Ascending aorta (tissue), 2 donors: ENCODE results near the gene PCDHGA1. TPM values are rescaled to one million over a fixed set of nuclear protein-coding genes. Genes with fewer than 3 reads are reported as not detected.
A peak's percentile ranks its signal among the peaks of the same experiment; 100 is the strongest.
"Not testable (repeated sequence)": the region's sequence is repeated elsewhere in the genome, so short reads cannot be mapped to it uniquely, and the experiment has no call there.

Experiments
- DNase-seq, 2 donors: peaks; one replicate each; pipeline ENCODE4 v3.0.0-alpha.2; 2019; ENCODE audit warnings: low spot score in 2 of 2
- H3K27ac ChIP-seq, 2 donors: fragments of 200-600 bp; sonication (generic); one replicate each; pipeline ENCODE4 v1.5.1; 2016 to 2017; ENCODE audit warnings: mild to moderate bottlenecking in 1 of 2
- H3K27me3 ChIP-seq: fragments of 200-600 bp; sonication (generic); one replicate; pipeline ENCODE4 v1.5.1; 2017
- H3K36me3 ChIP-seq, 2 donors: fragments of 200-600 bp; sonication (generic); one replicate each; pipeline ENCODE4 v1.5.1; 2016
- H3K4me1 ChIP-seq, 2 donors: fragments of 200-600 bp; sonication (generic); one replicate each; pipeline ENCODE4 v1.5.1; 2016 to 2017; ENCODE audit warnings: mild to moderate bottlenecking in 1 of 2
- H3K4me3 ChIP-seq, 2 donors: fragments of 200-600 bp; sonication (generic); one replicate each; pipeline ENCODE4 v1.5.1; 2016 to 2017; ENCODE audit warnings: mild to moderate bottlenecking in 1 of 2
- H3K9me3 ChIP-seq, 2 donors: fragments of 200-600 bp; sonication (generic); one replicate each; pipeline ENCODE4 v1.5.1; 2016
- intact Hi-C: fragments of 100-400 bp; cut with DNase I; formaldehyde crosslinking; loops from one replicate; pipeline ENCODE4 v1.15.1; 2023
- total RNA-seq: library from RNA; depleted of rRNA; stranded (reverse); fragments of >200 nt; gene quantifications from one replicate; pipeline ENCODE4 v1.1.0, GENCODE V29; 2016
- TF ChIP-seq, protein P1 (sequence below), 3 experiments: fragments of 200-600 bp in 2 of 3; fragments of 450-650 bp in 1 of 3; sonication (generic) in 2 of 3; IDR thresholded peaks; one replicate each; pipeline ENCODE4 v1.5.1; 2016 to 2019; ENCODE audit warnings: antibody characterized with exemption in 3 of 3, mild to moderate bottlenecking in 1 of 3, moderate library complexity in 1 of 3

Gene PCDHGA1
- total RNA-seq, 1 donor from 2014 or later: not detected

DNA sequence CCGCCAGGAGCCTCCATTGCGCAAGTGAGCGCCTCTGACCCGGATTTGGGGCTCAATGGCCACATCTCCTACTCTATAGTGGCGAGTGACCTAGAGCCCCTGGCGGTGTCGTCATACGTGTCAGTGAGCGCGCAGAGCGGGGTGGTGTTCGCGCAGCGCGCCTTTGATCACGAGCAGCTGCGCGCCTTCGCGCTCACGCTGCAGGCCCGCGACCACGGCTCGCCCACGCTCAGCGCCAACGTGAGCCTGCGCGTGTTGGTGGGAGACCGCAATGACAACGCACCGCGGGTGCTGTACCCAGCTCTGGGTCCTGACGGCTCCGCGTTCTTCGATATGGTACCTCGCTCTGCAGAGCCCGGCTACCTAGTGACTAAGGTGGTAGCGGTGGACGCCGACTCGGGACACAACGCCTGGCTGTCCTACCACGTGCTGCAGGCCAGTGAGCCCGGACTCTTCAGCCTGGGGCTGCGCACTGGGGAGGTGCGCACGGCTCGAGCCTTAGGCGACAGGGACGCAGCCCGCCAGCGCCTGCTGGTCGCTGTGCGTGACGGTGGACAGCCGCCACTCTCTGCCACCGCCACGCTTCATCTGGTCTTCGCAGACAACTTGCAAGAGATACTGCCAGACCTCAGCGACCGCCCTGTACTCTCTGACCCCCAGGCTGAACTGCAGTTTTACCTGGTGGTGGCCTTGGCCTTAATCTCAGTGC, 79.4 kb downstream of the PCDHGA1 start:
- no peaks in the 10 kb centered on the region for H3K27me3 ChIP-seq
- peaks cover 95 to 100% of the 10 kb centered on the region in 2 donors for H3K9me3 ChIP-seq
- no peak overlapping the region for H3K27ac ChIP-seq
- no peak for DNase-seq
- intact Hi-C loops: loop anchor here (10.0 kb wide), 1 partner anchor 115 kb away; no protein-coding TSS in a partner anchor
- H3K4me3 ChIP-seq: peak overlapping the region in 1 of 2 donors; percentile 42
- no peaks in the 10 kb centered on the region for H3K4me1 ChIP-seq
- TF ChIP-seq, protein P1, sequence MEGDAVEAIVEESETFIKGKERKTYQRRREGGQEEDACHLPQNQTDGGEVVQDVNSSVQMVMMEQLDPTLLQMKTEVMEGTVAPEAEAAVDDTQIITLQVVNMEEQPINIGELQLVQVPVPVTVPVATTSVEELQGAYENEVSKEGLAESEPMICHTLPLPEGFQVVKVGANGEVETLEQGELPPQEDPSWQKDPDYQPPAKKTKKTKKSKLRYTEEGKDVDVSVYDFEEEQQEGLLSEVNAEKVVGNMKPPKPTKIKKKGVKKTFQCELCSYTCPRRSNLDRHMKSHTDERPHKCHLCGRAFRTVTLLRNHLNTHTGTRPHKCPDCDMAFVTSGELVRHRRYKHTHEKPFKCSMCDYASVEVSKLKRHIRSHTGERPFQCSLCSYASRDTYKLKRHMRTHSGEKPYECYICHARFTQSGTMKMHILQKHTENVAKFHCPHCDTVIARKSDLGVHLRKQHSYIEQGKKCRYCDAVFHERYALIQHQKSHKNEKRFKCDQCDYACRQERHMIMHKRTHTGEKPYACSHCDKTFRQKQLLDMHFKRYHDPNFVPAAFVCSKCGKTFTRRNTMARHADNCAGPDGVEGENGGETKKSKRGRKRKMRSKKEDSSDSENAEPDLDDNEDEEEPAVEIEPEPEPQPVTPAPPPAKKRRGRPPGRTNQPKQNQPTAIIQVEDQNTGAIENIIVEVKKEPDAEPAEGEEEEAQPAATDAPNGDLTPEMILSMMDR (IDR thresholded peaks at IDR 0.05): no peak
- peaks cover 4 to 6% of the 10 kb centered on the region in 2 donors for H3K36me3 ChIP-seq

DNA sequence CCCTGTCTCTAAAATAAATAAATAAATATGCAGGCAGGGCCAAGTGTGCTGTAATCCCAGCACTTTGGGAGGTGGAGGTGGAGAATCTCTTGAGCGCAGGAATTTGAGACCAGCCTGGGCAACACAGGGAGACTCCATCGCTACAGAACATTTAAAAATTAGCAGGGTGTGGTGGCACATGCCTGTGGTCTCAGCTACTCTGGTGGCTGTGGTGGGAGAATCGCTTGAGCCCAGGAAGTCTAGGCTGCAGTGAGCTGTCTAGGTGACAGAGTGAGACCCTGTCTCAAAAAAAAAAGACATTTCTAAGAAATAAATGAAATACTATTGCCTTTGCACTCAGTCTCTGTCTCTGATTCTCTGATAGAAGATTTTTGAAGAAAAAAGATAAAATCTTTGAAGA, 81.3 kb downstream of the PCDHGA1 start:
- Histone ChIP-seq H3K4me1 (no peaks in the 10 kb centered on the region), H3K36me3 (peaks cover 0 to 6% of the 10 kb centered on the region in 2 donors), H3K9me3 (peaks cover 95 to 100% of the 10 kb centered on the region in 2 donors), H3K27ac (no peak overlapping the region), H3K27me3 (no peaks in the 10 kb centered on the region), H3K4me3 (no peak overlapping the region)
- no peak for DNase-seq
- TF ChIP-seq, protein P1 (IDR thresholded peaks at IDR 0.05): no peak
- intact Hi-C loops: no loop called here

DNA sequence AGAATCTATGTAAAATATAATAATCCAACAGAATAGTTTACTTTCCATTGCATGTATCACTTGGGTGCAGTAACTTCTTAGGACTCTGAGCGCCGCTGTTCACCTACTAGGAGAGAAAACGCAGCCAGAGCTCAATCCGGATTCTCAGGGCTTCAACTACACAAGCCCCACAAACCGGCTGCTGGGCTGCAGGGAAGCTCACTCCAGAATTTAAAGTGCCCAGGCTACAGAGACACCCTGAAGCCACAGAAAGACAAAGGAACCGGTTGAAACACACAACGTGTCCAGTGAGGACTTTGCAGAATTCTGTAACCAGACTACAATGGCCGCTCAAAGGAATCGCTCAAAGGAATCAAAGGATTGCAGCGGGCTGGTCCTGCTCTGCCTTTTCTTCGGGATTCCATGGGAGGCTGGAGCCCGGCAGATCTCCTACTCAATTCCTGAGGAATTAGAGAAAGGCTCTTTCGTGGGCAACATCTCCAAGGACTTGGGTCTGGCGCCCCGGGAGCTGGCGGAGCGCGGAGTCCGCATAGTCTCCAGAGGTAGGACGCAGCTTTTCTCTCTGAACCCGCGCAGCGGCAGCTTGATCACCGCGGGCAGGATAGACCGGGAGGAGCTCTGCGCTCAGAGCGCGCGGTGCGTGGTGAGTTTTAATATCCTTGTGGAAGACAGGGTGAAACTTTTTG, 82.7 kb downstream of the PCDHGA1 start, which contains the start of gene PCDHGA10:
TSS of gene PCDHGA10 (plus strand) at position 134 of the 686 bp plus-strand sequence. CDS start at position 323, 189 bp downstream.
- Histone ChIP-seq H3K4me1 (no peaks in the 10 kb centered on the region), H3K4me3 (peak within 1 kb of the TSS; percentile 14 to 30), H3K36me3 (peaks cover 0 to 6% of the 10 kb centered on the region in 2 donors), H3K27ac (no peak within 1 kb of the TSS), H3K27me3 (no peaks in the 10 kb centered on the region), H3K9me3 (peaks cover 96 to 100% of the 10 kb centered on the region in 2 donors)
- TF ChIP-seq, protein P1 (IDR thresholded peaks at IDR 0.05): peak in 2 of 3 experiments; percentile 6 to 12
- intact Hi-C loops: no loop called here
- no peak for DNase-seq

DNA sequence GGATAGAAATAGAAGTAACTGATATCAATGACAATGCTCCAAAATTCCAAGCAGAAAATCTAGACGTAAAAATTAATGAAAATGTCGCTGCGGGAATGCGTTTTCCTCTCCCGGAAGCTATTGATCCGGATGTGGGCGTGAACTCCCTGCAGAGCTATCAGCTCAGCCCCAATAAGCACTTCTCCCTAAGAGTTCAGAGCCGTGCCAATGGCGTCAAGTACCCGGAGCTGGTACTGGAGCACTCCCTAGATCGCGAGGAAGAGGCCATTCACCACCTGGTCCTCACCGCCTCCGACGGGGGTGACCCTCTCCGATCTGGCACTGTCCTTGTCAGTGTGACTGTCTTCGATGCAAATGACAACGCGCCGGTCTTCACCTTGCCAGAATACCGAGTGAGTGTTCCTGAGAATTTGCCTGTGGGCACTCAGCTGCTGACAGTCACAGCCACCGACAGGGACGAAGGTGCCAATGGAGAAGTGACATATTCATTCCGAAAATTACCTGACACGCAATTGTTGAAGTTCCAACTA, 83.3 kb downstream of the PCDHGA1 start:
- H3K36me3 ChIP-seq: peaks cover 0 to 6% of the 10 kb centered on the region in 2 donors
- intact Hi-C loops: no loop called here
- no peaks in the 10 kb centered on the region for H3K27me3 ChIP-seq
- peaks cover 97 to 100% of the 10 kb centered on the region in 2 donors for H3K9me3 ChIP-seq
- H3K27ac ChIP-seq: no peak overlapping the region
- no peaks in the 10 kb centered on the region for H3K4me1 ChIP-seq
- TF ChIP-seq, protein P1 (IDR thresholded peaks at IDR 0.05): no peak
- peak overlapping the region; percentile 14 to 30 for H3K4me3 ChIP-seq
- DNase-seq: no peak

DNA sequence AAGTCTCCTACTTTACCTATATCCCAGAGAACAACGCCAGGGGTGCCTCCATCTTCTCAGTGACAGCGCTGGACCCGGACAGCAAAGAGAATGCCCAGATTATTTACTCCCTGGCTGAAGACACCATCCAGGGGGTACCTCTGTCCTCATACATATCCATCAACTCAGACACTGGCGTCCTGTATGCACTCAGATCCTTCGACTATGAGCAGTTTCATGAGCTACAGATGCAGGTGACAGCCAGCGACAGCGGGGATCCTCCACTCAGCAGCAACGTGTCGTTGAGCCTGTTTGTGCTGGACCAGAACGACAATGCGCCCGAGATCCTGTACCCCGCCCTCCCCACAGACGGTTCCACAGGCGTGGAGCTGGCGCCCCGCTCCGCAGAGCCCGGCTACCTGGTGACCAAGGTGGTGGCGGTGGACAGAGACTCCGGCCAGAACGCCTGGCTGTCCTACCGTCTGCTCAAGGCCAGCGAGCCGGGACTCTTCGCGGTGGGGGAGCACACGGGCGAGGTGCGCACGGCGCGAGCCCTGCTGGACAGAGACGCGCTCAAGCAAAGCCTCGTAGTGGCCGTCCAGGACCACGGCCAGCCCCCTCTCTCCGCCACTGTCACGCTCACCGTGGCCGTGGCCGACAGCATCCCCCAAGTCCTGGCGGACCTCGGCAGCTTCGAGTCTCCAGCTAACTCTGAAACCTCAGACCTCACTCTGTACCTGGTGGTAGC, 84.4 kb downstream of the PCDHGA1 start:
- H3K27ac ChIP-seq, H3K36me3 ChIP-seq, DNase-seq, H3K4me3 ChIP-seq, H3K4me1 ChIP-seq, H3K27me3 ChIP-seq: not testable (repeated sequence)
- intact Hi-C loops: loop anchor here (5.0 kb wide), 1 partner anchor 148 kb away; no protein-coding TSS in a partner anchor
- peaks cover 97 to 100% of the 10 kb centered on the region in 2 donors for H3K9me3 ChIP-seq

DNA sequence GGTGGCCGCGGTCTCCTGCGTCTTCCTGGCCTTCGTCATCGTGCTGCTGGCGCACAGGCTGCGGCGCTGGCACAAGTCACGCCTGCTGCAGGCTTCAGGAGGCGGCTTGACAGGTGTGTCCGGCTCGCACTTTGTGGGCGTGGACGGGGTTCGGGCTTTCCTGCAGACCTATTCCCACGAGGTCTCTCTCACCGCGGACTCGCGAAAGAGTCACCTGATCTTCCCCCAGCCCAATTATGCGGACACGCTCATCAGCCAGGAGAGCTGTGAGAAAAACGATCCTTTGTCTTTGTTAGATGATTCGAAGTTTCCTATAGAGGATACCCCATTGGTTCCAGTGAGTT, 84.9 kb downstream of the PCDHGA1 start:
- not testable (repeated sequence) for H3K4me3 ChIP-seq, H3K27me3 ChIP-seq, H3K27ac ChIP-seq, H3K4me1 ChIP-seq, DNase-seq, H3K36me3 ChIP-seq
- peaks cover 97 to 100% of the 10 kb centered on the region in 2 donors for H3K9me3 ChIP-seq
- intact Hi-C loops: loop anchor here (5.0 kb wide), 1 partner anchor 147 kb away; no protein-coding TSS in a partner anchor
